ENCODE data around the gene LRRC4C.

The LRRC4C gene

GRCh38 chr11:40295466-40295865 is 1164.0 kb downstream of the LRRC4C start:
- no peak overlapping the region for H3K9ac ChIP-seq (ENCODE audit: low read length)

GRCh38 chr11:40294741-40295140 is 1164.7 kb downstream of the LRRC4C start:
- Histone ChIP-seq H4K20me1 (ENCODE audit: insufficient read depth, low read length) (no peaks in the 10 kb centered on the region), H3K9me2 (ENCODE audit: low read depth, low read length) (no peaks in the 10 kb centered on the region), H3K36me3 (ENCODE audit: insufficient read depth, low read length) (no peaks in the 10 kb centered on the region), H3K9me3 (ENCODE audit: low read length) (no peaks in the 10 kb centered on the region), H2AFZ (ENCODE audit: low read length) (no peak overlapping the region), H3K9ac (ENCODE audit: low read length) (no peak overlapping the region), H3K79me2 (ENCODE audit: insufficient read depth, low read length) (no peaks in the 10 kb centered on the region), H3K27me3 (ENCODE audit: insufficient read depth, low read length) (no peaks in the 10 kb centered on the region), H3K27ac (ENCODE audit: low read depth, low read length, poor library complexity, severe bottlenecking) (no peak overlapping the region), H3K4me2 (ENCODE audit: low read length) (no peak overlapping the region), H3K4me1 (ENCODE audit: insufficient read depth, low read length, severe bottlenecking) (no peaks in the 10 kb centered on the region), H3K4me3 (ENCODE audit: low read depth, low read length, poor library complexity, severe bottlenecking) (no peak overlapping the region), H3F3A (ENCODE audit: insufficient read depth, low read length) (no peaks in the 10 kb centered on the region)
- TF ChIP-seq EZH2 (IDR thresholded peaks at IDR 0.05; ENCODE audit: borderline replicate concordance, low read length) (no peak), CTCF (IDR thresholded peaks at IDR 0.05; ENCODE audit: low read length) (no peak)

More at GRCh38 chr11:40295466-40295865, 1164.0 kb downstream of the LRRC4C start:
- Histone ChIP-seq H3K36me3 (ENCODE audit: insufficient read depth, low read length) (no peaks in the 10 kb centered on the region), H3K27ac (ENCODE audit: low read depth, low read length, poor library complexity, severe bottlenecking) (no peak overlapping the region), H3K9me2 (ENCODE audit: low read depth, low read length) (no peaks in the 10 kb centered on the region), H3K4me2 (ENCODE audit: low read length) (no peak overlapping the region), H3K27me3 (ENCODE audit: insufficient read depth, low read length) (no peaks in the 10 kb centered on the region), H3K9me3 (ENCODE audit: low read length) (no peaks in the 10 kb centered on the region), H3K4me1 (ENCODE audit: insufficient read depth, low read length, severe bottlenecking) (no peaks in the 10 kb centered on the region), H3F3A (ENCODE audit: insufficient read depth, low read length) (no peaks in the 10 kb centered on the region), H3K79me2 (ENCODE audit: insufficient read depth, low read length) (no peaks in the 10 kb centered on the region), H3K4me3 (ENCODE audit: low read depth, low read length, poor library complexity, severe bottlenecking) (no peak overlapping the region), H4K20me1 (ENCODE audit: insufficient read depth, low read length) (no peaks in the 10 kb centered on the region), H2AFZ (ENCODE audit: low read length) (no peak overlapping the region)
- TF ChIP-seq EZH2 (IDR thresholded peaks at IDR 0.05; ENCODE audit: borderline replicate concordance, low read length) (no peak), CTCF (IDR thresholded peaks at IDR 0.05; ENCODE audit: low read length) (no peak)

GRCh38 chr11:40294349-40294735 is 1165.1 kb downstream of the LRRC4C start:
- Histone ChIP-seq H4K20me1 (ENCODE audit: insufficient read depth, low read length) (no peaks in the 10 kb centered on the region), H3K4me3 (ENCODE audit: low read depth, low read length, poor library complexity, severe bottlenecking) (no peak overlapping the region), H3K36me3 (ENCODE audit: insufficient read depth, low read length) (no peaks in the 10 kb centered on the region), H3K27me3 (ENCODE audit: insufficient read depth, low read length) (no peaks in the 10 kb centered on the region), H3K4me2 (ENCODE audit: low read length) (no peak overlapping the region), H3K79me2 (ENCODE audit: insufficient read depth, low read length) (no peaks in the 10 kb centered on the region), H3K27ac (ENCODE audit: low read depth, low read length, poor library complexity, severe bottlenecking) (no peak overlapping the region), H2AFZ (ENCODE audit: low read length) (no peak overlapping the region), H3K9me3 (ENCODE audit: low read length) (no peaks in the 10 kb centered on the region), H3F3A (ENCODE audit: insufficient read depth, low read length) (no peaks in the 10 kb centered on the region), H3K9ac (ENCODE audit: low read length) (no peak overlapping the region), H3K9me2 (ENCODE audit: low read depth, low read length) (no peaks in the 10 kb centered on the region), H3K4me1 (ENCODE audit: insufficient read depth, low read length, severe bottlenecking) (no peaks in the 10 kb centered on the region)
- TF ChIP-seq CTCF (IDR thresholded peaks at IDR 0.05; ENCODE audit: low read length), result no peak
- no peak for TF ChIP-seq EZH2 (IDR thresholded peaks at IDR 0.05; ENCODE audit: borderline replicate concordance, low read length)

All from OCI-LY1 (cell line).